Mesenchymal stem cell (in vitro differentiated cells and primary cell): ENCODE data around the gene LPO.

Experiments used
- DNase-seq: peaks from one replicate; pipeline ENCODE4 v3.0.0-alpha.2; 2013
- H2AFZ ChIP-seq: one replicate; pipeline ENCODE4 v1.6.1; 2013; ENCODE audit warnings: low read depth, mild to moderate bottlenecking, control low read depth, inconsistent platforms, low read length, moderate library complexity
- H2AK5ac ChIP-seq: 2 replicates; pipeline ENCODE4 v1.6.1; 2013; ENCODE audit warnings: low read length, moderate library complexity, mild to moderate bottlenecking, inconsistent platforms; ENCODE audit not compliant: severe bottlenecking
- H2BK120ac ChIP-seq: one replicate; pipeline ENCODE4 v1.6.1; 2013; ENCODE audit warnings: low read depth, mild to moderate bottlenecking, inconsistent platforms, low read length, moderate library complexity
- H2BK12ac ChIP-seq, 2 experiments: one replicate each; pipeline ENCODE4 v1.6.1; 2013; ENCODE audit warnings: inconsistent platforms in 2 of 2, low read length in 2 of 2, mild to moderate bottlenecking in 2 of 2, moderate library complexity in 2 of 2, control low read depth in 1 of 2
- H2BK15ac ChIP-seq: one replicate; pipeline ENCODE4 v1.6.1; 2013; ENCODE audit warnings: mild to moderate bottlenecking, low read depth, inconsistent platforms; ENCODE audit not compliant: poor library complexity, severe bottlenecking
- H2BK5ac ChIP-seq: 2 replicates; pipeline ENCODE4 v1.6.1; 2013; ENCODE audit warnings: low read depth, mild to moderate bottlenecking, low read length, control low read depth, inconsistent platforms; ENCODE audit not compliant: poor library complexity, severe bottlenecking
- H3K14ac ChIP-seq, 2 experiments: one replicate each; pipeline ENCODE4 v1.6.1; 2013; ENCODE audit warnings: inconsistent platforms in 2 of 2, low read length in 2 of 2, control low read depth in 1 of 2, mild to moderate bottlenecking in 1 of 2, moderate library complexity in 1 of 2
- H3K18ac ChIP-seq, 2 experiments: one replicate each; pipeline ENCODE4 v1.6.1; 2013; ENCODE audit warnings: inconsistent platforms in 2 of 2, low read length in 2 of 2, control low read depth in 1 of 2, low read depth in 1 of 2, mild to moderate bottlenecking in 1 of 2
- H3K23ac ChIP-seq, 2 experiments: one replicate each; pipeline ENCODE4 v1.6.1; 2013; ENCODE audit warnings: inconsistent platforms in 2 of 2, low read length in 2 of 2, mild to moderate bottlenecking in 2 of 2, moderate library complexity in 2 of 2, control low read depth in 1 of 2
- H3K27ac ChIP-seq: 2 replicates; pipeline ENCODE4 v1.5.1; 2013; ENCODE audit warnings: mild to moderate bottlenecking, moderate library complexity, low read length, control low read depth, inconsistent platforms; ENCODE audit not compliant: poor library complexity, severe bottlenecking
- H3K27me3 ChIP-seq, 2 experiments: 2 replicates each; pipeline versions ENCODE4 v1.6.1 to v1.7.0; 2013; ENCODE audit warnings: low read length in 2 of 2, mild to moderate bottlenecking in 2 of 2, moderate library complexity in 2 of 2, control low read depth in 1 of 2, inconsistent platforms in 1 of 2; ENCODE audit not compliant: control insufficient read depth in 1 of 2, insufficient read depth in 1 of 2
- H3K36me3 ChIP-seq, 2 experiments: 2 replicates each; pipeline versions ENCODE4 v1.6.1 to v1.7.0; 2013; ENCODE audit warnings: low read length in 2 of 2, control low read depth in 1 of 2, inconsistent platforms in 1 of 2, low read depth in 1 of 2, mild to moderate bottlenecking in 1 of 2; ENCODE audit not compliant: insufficient read depth in 2 of 2, control insufficient read depth in 1 of 2
- H3K4ac ChIP-seq, 2 experiments: one replicate each; pipeline ENCODE4 v1.6.1; 2013; ENCODE audit warnings: inconsistent platforms in 2 of 2, low read length in 2 of 2, mild to moderate bottlenecking in 2 of 2, moderate library complexity in 2 of 2, control low read depth in 1 of 2, low read depth in 1 of 2
- H3K4me1 ChIP-seq: 2 replicates; pipeline ENCODE4 v1.6.1; 2013; ENCODE audit warnings: low read depth, low read length, control low read depth; ENCODE audit not compliant: control insufficient read depth, insufficient read depth
- H3K4me2 ChIP-seq: 2 replicates; pipeline ENCODE4 v1.6.1; 2013; ENCODE audit warnings: low read length, mild to moderate bottlenecking, inconsistent platforms; ENCODE audit not compliant: poor library complexity, severe bottlenecking
- H3K4me3 ChIP-seq, 2 experiments: 2 replicates each; pipeline versions ENCODE4 v1.5.1 to v1.7.0; 2013; ENCODE audit warnings: low read length in 2 of 2, mild to moderate bottlenecking in 2 of 2, control low read depth in 1 of 2, low read depth in 1 of 2; ENCODE audit not compliant: insufficient read depth in 1 of 2
- H3K79me1 ChIP-seq: replicated peaks from 2 replicates; pipeline ENCODE4 v1.6.1; 2013; ENCODE audit warnings: mild to moderate bottlenecking, control low read depth, low read length, inconsistent platforms; ENCODE audit not compliant: poor library complexity, severe bottlenecking
- H3K9ac ChIP-seq: 2 replicates; pipeline ENCODE4 v1.7.0; 2013; ENCODE audit warnings: mild to moderate bottlenecking, low read length, moderate library complexity
- H3K9me3 ChIP-seq: 2 replicates; pipeline ENCODE4 v1.7.0; 2013; ENCODE audit warnings: mild to moderate bottlenecking, low read length; ENCODE audit not compliant: control insufficient read depth
- H4K8ac ChIP-seq: one replicate; pipeline ENCODE4 v1.6.1; 2013; ENCODE audit warnings: inconsistent platforms, mild to moderate bottlenecking, low read length, moderate library complexity
- H4K91ac ChIP-seq: one replicate; pipeline ENCODE4 v1.6.1; 2013; ENCODE audit warnings: mild to moderate bottlenecking, low read length, inconsistent platforms
- WGBS: methylation state at CpG from one replicate; pipeline ENCODE4 v1.1.7; 2013; ENCODE audit warnings: mixed read lengths; 5-methylcytosine and 5-hydroxymethylcytosine counted together

The LPO gene

GRCh38 chr17:58313815-58314705, 75.7 kb downstream of the LPO start:
- WGBS, result 80% methylated on average over 7 of the region's 7 CpGs
- H3K4me2 ChIP-seq, result no peak overlapping the region
- no peaks in the 10 kb centered on the region for H3K36me3 ChIP-seq
- H3K4me1 ChIP-seq, result no peaks in the 10 kb centered on the region
- H4K91ac ChIP-seq, result no peak overlapping the region
- no peak overlapping the region for H2AK5ac ChIP-seq
- no peak overlapping the region for H2BK12ac ChIP-seq
- H3K14ac ChIP-seq, result no peak overlapping the region
- no peak overlapping the region for H2BK15ac ChIP-seq
- DNase-seq, result no peak
- no peak overlapping the region for H3K9ac ChIP-seq
- no peak overlapping the region for H3K4ac ChIP-seq
- H3K27me3 ChIP-seq, result peaks cover 16 to 26% of the 10 kb centered on the region in 2 experiments
- no peak overlapping the region for H2BK5ac ChIP-seq
- no peak overlapping the region for H3K23ac ChIP-seq
- no peak overlapping the region for H3K27ac ChIP-seq
- H3K9me3 ChIP-seq, result no peaks in the 10 kb centered on the region
- no peak overlapping the region for H2BK120ac ChIP-seq
- H3K4me3 ChIP-seq, result no peak overlapping the region
- H3K18ac ChIP-seq, result no peak overlapping the region
- H2AFZ ChIP-seq, result no peak overlapping the region
- no peak overlapping the region for H4K8ac ChIP-seq
- H3K79me1 ChIP-seq, result no peaks in the 10 kb centered on the region

- no peak overlapping the region for H2AFZ ChIP-seq
- H3K4ac ChIP-seq, result no peak overlapping the region
- H3K79me1 ChIP-seq, result no peaks in the 10 kb centered on the region
- no peak overlapping the region for H4K91ac ChIP-seq
- H3K4me3 ChIP-seq, result no peak overlapping the region
- no peak overlapping the region for H3K4me2 ChIP-seq
- 71% methylated on average over 4 of the region's 6 CpGs for WGBS
- H3K18ac ChIP-seq, result no peak overlapping the region
- no peak overlapping the region for H4K8ac ChIP-seq
- no peak overlapping the region for H2AK5ac ChIP-seq
- no peak overlapping the region for H2BK5ac ChIP-seq
- peaks cover 11 to 25% of the 10 kb centered on the region in 2 experiments for H3K27me3 ChIP-seq
- H2BK120ac ChIP-seq, result no peak overlapping the region
- no peak for DNase-seq
- H3K27ac ChIP-seq, result no peak overlapping the region
- no peaks in the 10 kb centered on the region for H3K36me3 ChIP-seq
- no peaks in the 10 kb centered on the region for H3K4me1 ChIP-seq
- H2BK15ac ChIP-seq, result no peak overlapping the region
- H2BK12ac ChIP-seq, result no peak overlapping the region
- no peak overlapping the region for H3K23ac ChIP-seq
- H3K9me3 ChIP-seq, result no peaks in the 10 kb centered on the region
- no peak overlapping the region for H3K14ac ChIP-seq
- H3K9ac ChIP-seq, result no peak overlapping the region
Observed at GRCh38 chr17:58314706-58315015, 76.3 kb downstream of the LPO start.

GRCh38 chr17:58315281-58315711, 76.9 kb downstream of the LPO start:
- WGBS, result 86% methylated on average over 6 of the region's 6 CpGs
- DNase-seq, result no peak

GRCh38 chr17:58315750-58316149, 77.4 kb downstream of the LPO start:
- Histone ChIP-seq H3K23ac (no peak overlapping the region), H3K9me3 (no peaks in the 10 kb centered on the region), H3K4me2 (no peak overlapping the region), H3K14ac (no peak overlapping the region), H3K36me3 (no peaks in the 10 kb centered on the region), H3K4me3 (no peak overlapping the region), H2BK5ac (no peak overlapping the region), H3K9ac (no peak overlapping the region), H4K8ac (no peak overlapping the region), H3K4ac (no peak overlapping the region), H2AK5ac (no peak overlapping the region), H3K79me1 (no peaks in the 10 kb centered on the region), H2BK15ac (no peak overlapping the region), H4K91ac (no peak overlapping the region), H2BK12ac (no peak overlapping the region), H3K27me3 (peaks cover 11 to 22% of the 10 kb centered on the region in 2 experiments), H3K4me1 (no peaks in the 10 kb centered on the region), H3K27ac (no peak overlapping the region), H3K18ac (no peak overlapping the region), H2BK120ac (no peak overlapping the region), H2AFZ (no peak overlapping the region)
- DNase-seq, result no peak
- WGBS, result 100% methylated on average over 3 of the region's 4 CpGs

More at GRCh38 chr17:58315281-58315711, 76.9 kb downstream of the LPO start:
- Histone ChIP-seq H2BK120ac (no peak overlapping the region), H3K18ac (no peak overlapping the region), H3K9ac (no peak overlapping the region), H4K91ac (no peak overlapping the region), H2BK15ac (no peak overlapping the region), H3K4ac (no peak overlapping the region), H3K4me3 (no peak overlapping the region), H2BK12ac (no peak overlapping the region), H3K4me1 (no peaks in the 10 kb centered on the region), H3K14ac (no peak overlapping the region), H3K79me1 (no peaks in the 10 kb centered on the region), H3K4me2 (no peak overlapping the region), H3K23ac (no peak overlapping the region), H3K36me3 (no peaks in the 10 kb centered on the region), H2BK5ac (no peak overlapping the region), H2AFZ (no peak overlapping the region), H3K27ac (no peak overlapping the region), H4K8ac (no peak overlapping the region), H2AK5ac (no peak overlapping the region), H3K27me3 (peaks cover 11 to 22% of the 10 kb centered on the region in 2 experiments), H3K9me3 (no peaks in the 10 kb centered on the region)
